K562 (cell line): ENCODE measurements around the gene PCID2. TPM values are rescaled to one million over a fixed set of nuclear protein-coding genes. Genes with fewer than 3 reads are reported as not detected.

Experiments used
- ATAC-seq: fragments of 200-7000 bp; cut with Tn5 transposase; 3 replicates; pipeline ENCODE4 v1.9.1; 2020; ENCODE audit warnings: moderate library complexity
- BruUV-seq: library from RNA; stranded (reverse); fragments of 400-500 nt; replicated peaks from 2 replicates; lab custom pipeline; 2021; lab: Mats Ljungman, UMichigan
- CTCF ChIA-PET: fragments of 300-600 bp; formaldehyde crosslinking; extraction: SDS; loops from one replicate; lab custom pipeline; 2021; ENCODE audit warnings: low intra/inter-chr PET ratio; lab: Yijun Ruan, JAX
- POLR2A ChIA-PET: fragments of 300-600, 350-650 bp; sonication (Branson Sonifier 250); formaldehyde crosslinking; extraction: SDS; loops from one replicate; lab custom pipeline; 2021; ENCODE audit warnings: antibody characterized with exemption, inconsistent platforms; lab: Yijun Ruan, JAX
- DNase-seq, 4 experiments: peaks; one replicate each; pipeline versions ENCODE4 v3.0.0 to v3.0.0-alpha.2; 2011 to 2018; ENCODE audit warnings: low spot score in 3 of 4, mixed read lengths in 3 of 4; ENCODE audit errors: extremely low read depth in 1 of 4
- FAIRE-seq: peaks from 2 replicates; lab custom pipeline; 2011; peaks lifted over from hg19 to GRCh38; lab: Jason Lieb, UNC
- H2AFZ ChIP-seq: 2 replicates; pipeline ENCODE4 v1.6.0; 2011; ENCODE audit warnings: low read depth, low read length, control low read depth, inconsistent platforms
- H3K27ac ChIP-seq: fragments of 200-600 bp; 3 replicates; pipeline ENCODE4 v1.8.0; 2011; ENCODE audit warnings: low read depth, mild to moderate bottlenecking, control low read depth, inconsistent platforms, low read length, moderate library complexity, mixed read lengths; ENCODE audit errors: extremely low read depth
- H3K27me3 ChIP-seq, 2 experiments: fragments of 300-600 bp in 1 of 2; 2 replicates in 1 of 2; 3 replicates in 1 of 2; pipeline versions ENCODE4 v1.6.0 to v1.8.0; 2011; ENCODE audit warnings: inconsistent platforms in 2 of 2, low read length in 2 of 2, mild to moderate bottlenecking in 1 of 2, mixed read lengths in 1 of 2, moderate library complexity in 1 of 2; ENCODE audit not compliant: control insufficient read depth in 2 of 2, insufficient read depth in 2 of 2
- H3K36me3 ChIP-seq: fragments of 300-600 bp; 3 replicates; pipeline ENCODE4 v1.8.0; 2011; ENCODE audit warnings: mild to moderate bottlenecking, low read length, inconsistent platforms; ENCODE audit not compliant: control insufficient read depth, insufficient read depth
- H3K4me1 ChIP-seq, 2 experiments: fragments of 200-600 bp in 1 of 2; replicated peaks in 1 of 2; 2 replicates in 1 of 2; 3 replicates in 1 of 2; pipeline versions ENCODE4 v1.5.1 to v1.8.0; 2011; ENCODE audit warnings: inconsistent platforms in 2 of 2, low read length in 2 of 2, mild to moderate bottlenecking in 1 of 2, mixed read lengths in 1 of 2, moderate library complexity in 1 of 2; ENCODE audit not compliant: control insufficient read depth in 2 of 2, insufficient read depth in 2 of 2
- H3K4me2 ChIP-seq: 2 replicates; pipeline ENCODE4 v1.6.1; 2011; ENCODE audit warnings: low read length, control low read depth, inconsistent platforms, mixed read lengths; ENCODE audit not compliant: insufficient read depth
- H3K4me3 ChIP-seq: fragments of 200-600 bp; sonication (generic), shearing (Covaris generic); 2 replicates; pipeline ENCODE4 v1.5.1; 2016; ENCODE audit warnings: control low read depth, inconsistent platforms
- H3K79me2 ChIP-seq: fragments of 200-600 bp; 3 replicates; pipeline ENCODE4 v1.8.0; 2011; ENCODE audit warnings: low read length, inconsistent platforms; ENCODE audit not compliant: control insufficient read depth, insufficient read depth
- H3K9ac ChIP-seq, 2 experiments: 2 replicates each; pipeline versions ENCODE4 v1.6.0 to v1.6.1; 2011; ENCODE audit warnings: low read depth in 2 of 2, low read length in 2 of 2, control low read depth in 1 of 2, inconsistent platforms in 1 of 2, mild to moderate bottlenecking in 1 of 2, mixed read lengths in 1 of 2; ENCODE audit not compliant: insufficient read depth in 1 of 2
- H3K9me1 ChIP-seq: one replicate; pipeline ENCODE4 v1.6.0; 2011; ENCODE audit warnings: inconsistent platforms, mild to moderate bottlenecking, low read length, moderate library complexity; ENCODE audit not compliant: control insufficient read depth, insufficient read depth
- H3K9me3 ChIP-seq: replicated peaks from 2 replicates; pipeline ENCODE4 v1.5.1; 2011; ENCODE audit warnings: low read depth, low read length, inconsistent platforms; ENCODE audit not compliant: control insufficient read depth, insufficient read depth
- H4K20me1 ChIP-seq: replicated peaks from 2 replicates; pipeline ENCODE4 v1.6.1; 2011; ENCODE audit warnings: low read length, inconsistent platforms, mixed read lengths; ENCODE audit not compliant: control insufficient read depth, insufficient read depth
- ESRRA ChIP-seq: fragments of 450-650 bp; IDR thresholded peaks from 2 replicates; pipeline ENCODE4 v1.6.1; 2014; ENCODE audit warnings: low read depth, mild to moderate bottlenecking, moderate library complexity, borderline replicate concordance
- HOMEZ ChIP-seq: fragments of 250-450 bp; sonication (Bioruptor Pico); IDR thresholded peaks from 2 replicates; pipeline ENCODE4 v1.4.0; 2020; ENCODE audit warnings: mild to moderate bottlenecking, moderate library complexity
- MAFG ChIP-seq: fragments of 450-650 bp; conservative IDR thresholded peaks from 2 replicates; pipeline ENCODE4 v1.6.1; 2016; ENCODE audit warnings: missing genetic modification characterization, missing compliant biosample characterization
- NR2C2 ChIP-seq, 2 experiments: fragments of 200-800 bp in 1 of 2; sonication (Bioruptor generic) in 1 of 2; sonication (generic) in 1 of 2; formaldehyde crosslinking in 1 of 2; IDR thresholded peaks; 2 replicates each; pipeline versions ENCODE4 v1.6.1 to v1.8.0; 2016 to 2022; ENCODE audit warnings: mild to moderate bottlenecking in 1 of 2, missing compliant biosample characterization in 1 of 2, missing genetic modification characterization in 1 of 2, missing genetic modification reagents in 1 of 2
- POLR2G ChIP-seq: fragments of 200-400 bp; formaldehyde crosslinking; IDR thresholded peaks from 2 replicates; pipeline ENCODE4 v1.6.1; 2017; ENCODE audit warnings: low read depth, mild to moderate bottlenecking, antibody characterized with exemption, low read length, moderate library complexity
- RBFOX2 ChIP-seq: fragments of 200-400 bp; formaldehyde crosslinking; IDR thresholded peaks from 2 replicates; pipeline ENCODE4 v1.6.1; 2017; ENCODE audit warnings: low read depth, mild to moderate bottlenecking, low read length, moderate library complexity
- ZBTB33 ChIP-seq: sonication (generic); formaldehyde crosslinking; IDR thresholded peaks from 2 replicates; pipeline ENCODE4 v1.8.1; 2023; ENCODE audit warnings: mild to moderate bottlenecking, missing genetic modification reagents
- ZBTB7A ChIP-seq: IDR thresholded peaks from 2 replicates; pipeline ENCODE4 v1.6.1; 2011; ENCODE audit warnings: low read depth, mild to moderate bottlenecking, low read length, moderate library complexity, borderline replicate concordance; ENCODE audit not compliant: control insufficient read depth
- WGBS: fragments of 100-300 bp; shearing (Covaris generic); methylation state at CpG from one replicate; pipeline ENCODE4 v1.1.6; 2016; ENCODE audit warnings: low coverage, mixed read lengths; ENCODE audit not compliant: insufficient coverage; ENCODE audit errors: missing lambda C conversion rate; 5-methylcytosine and 5-hydroxymethylcytosine counted together
- in situ Hi-C: fragments of 300-500 bp; cut with MboI; formaldehyde crosslinking; loops from 4 replicates; pipeline ENCODE4 v1.15.0; 2018; ENCODE audit warnings: inconsistent platforms, mixed read lengths
- intact Hi-C: fragments of 100-400 bp; cut with micrococcal nuclease; formaldehyde crosslinking; loops from 2 replicates; pipeline ENCODE4 v1.14.2; 2022
- polyA plus RNA-seq, 8 experiments: library from polyadenylated mRNA; depleted of rRNA in 4 of 8; stranded (reverse) in 5 of 8; unstranded in 3 of 8; fragments of >200 nt; fragmentation: Nextera tagmentation in 2 of 8; fragmentation: Illumina TruSeq in 1 of 8; extraction: Ambion mirVana in 2 of 8; extraction: Trizol in 1 of 8; gene quantifications; 2 replicates each; pipeline versions ENCODE4 v1.2.1 to v1.2.3, GENCODE V29; 2011 to 2014; ENCODE audit warnings: inconsistent platforms in 1 of 8, missing spikeins in 1 of 8
- total RNA-seq, 7 experiments: library from RNA; depleted of rRNA in 6 of 7; stranded (reverse); fragments of >200 nt in 6 of 7; fragmentation: Illumina TruSeq in 2 of 7; extraction: Trizol in 2 of 7; gene quantifications; 2 replicates each; pipeline versions ENCODE4 v1.2.1 to v1.2.3, GENCODE V29; 2011 to 2021; ENCODE audit warnings: low replicate concordance in 1 of 7
- TF ChIP-seq, protein P1 (sequence below): fragments of 250-450 bp; sonication (Bioruptor Pico); IDR thresholded peaks from 2 replicates; pipeline ENCODE4 v1.5.0; 2021
- TF ChIP-seq, protein P2 (sequence below): fragments of 450-650 bp; IDR thresholded peaks from 2 replicates; pipeline ENCODE4 v1.6.1; 2017; ENCODE audit warnings: antibody characterized with exemption, mild to moderate bottlenecking

PCID2 gene
- total and polyA plus RNA-seq, 9 of the 15 experiments (the other 6 are each of a cell fraction or from before 2014, with no cell fraction given), result 39.6 to 117 (median 59.6) TPM

DNA sequence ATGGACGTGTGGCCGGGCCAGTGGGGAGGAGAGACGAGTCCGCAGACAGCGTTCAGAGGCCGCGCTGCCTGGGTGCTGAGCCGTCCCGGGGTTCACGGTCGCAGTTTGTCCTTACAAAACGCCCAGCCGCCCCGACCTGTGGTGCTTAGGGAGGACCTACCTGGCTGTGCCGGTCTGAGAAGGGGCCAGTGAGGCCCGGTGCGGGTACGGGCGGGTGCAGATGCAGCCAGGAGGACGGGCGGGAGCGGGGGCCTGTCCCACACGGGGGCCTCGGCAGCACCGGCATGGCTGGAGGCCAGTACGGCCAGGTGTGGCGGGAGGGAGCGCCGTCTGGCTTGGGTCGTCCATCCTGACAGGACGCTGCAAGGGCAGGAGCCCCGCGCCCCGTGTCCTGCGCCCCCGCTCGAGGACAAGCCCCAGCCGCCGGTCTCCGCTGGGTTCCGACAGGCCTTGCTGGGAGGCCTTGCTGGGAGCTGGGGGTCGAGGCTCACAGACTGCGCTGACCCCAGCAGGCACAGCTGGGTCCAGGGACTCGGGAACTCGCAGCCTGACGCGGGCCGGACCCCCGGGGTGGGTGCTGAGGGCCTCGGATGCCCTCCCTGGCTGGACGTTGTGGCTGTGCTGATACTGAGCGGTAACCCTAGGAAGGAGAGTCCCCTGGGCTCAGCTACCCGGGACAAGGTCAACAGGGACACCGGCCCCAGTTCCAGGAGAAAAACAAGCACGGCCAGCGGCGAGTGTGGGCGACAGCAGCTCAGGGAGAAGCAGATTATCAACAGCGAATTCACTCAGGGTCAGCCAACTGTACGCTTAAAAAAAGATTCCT is 55.3 kb downstream of the PCID2 start:
- Histone ChIP-seq H3K4me2 (peak overlapping the region; percentile 71), H3K27ac (peak overlapping the region; percentile 81), H3K27me3 (peaks cover 0 to 9% of the 10 kb centered on the region in 2 experiments; a peak in 2 of 5 replicates), H2AFZ (peak overlapping the region; percentile 66), H3K4me3 (peak overlapping the region; percentile 17; the same call in 1 of the 2 replicates), H3K36me3 (no peaks in the 10 kb centered on the region), H3K9me1 (no peaks in the 10 kb centered on the region), H3K79me2 (no peaks in the 10 kb centered on the region), H3K9ac (peak overlapping the region; percentile 74 to 92), H3K4me1 (peaks cover 19 to 25% of the 10 kb centered on the region in 2 experiments; a peak in 4 of 5 replicates), H4K20me1 (no peaks in the 10 kb centered on the region), H3K9me3 (no peaks in the 10 kb centered on the region; the same call in 1 of the 2 replicates)
- in situ Hi-C loops (no loop called here), intact Hi-C loops (no loop called here)
- DNase-seq (peak; percentile 28 to 44 (median 34)), ATAC-seq (peak; percentile 64), FAIRE-seq (no peak)
- ChIA-PET CTCF (no interaction called here), POLR2A (no interaction called here)
- 32% methylated on average over 16 of the region's 60 CpGs for WGBS
- TSS peak; percentile 99 for BruUV-seq
- TF ChIP-seq POLR2G, result peak; percentile 59
- no peak for TF ChIP-seq HOMEZ (CRISPR knock-in tag)
- no peak for TF ChIP-seq MAFG (tag)
- TF ChIP-seq NR2C2 (CRISPR knock-in tag; IDR thresholded peaks at IDR 0.05), result no peak
- TF ChIP-seq NR2C2 (tag; IDR thresholded peaks at IDR 0.05), result no peak
- peak; percentile 60; the same call in 1 of the 2 replicates for TF ChIP-seq RBFOX2
- TF ChIP-seq, protein P1, sequence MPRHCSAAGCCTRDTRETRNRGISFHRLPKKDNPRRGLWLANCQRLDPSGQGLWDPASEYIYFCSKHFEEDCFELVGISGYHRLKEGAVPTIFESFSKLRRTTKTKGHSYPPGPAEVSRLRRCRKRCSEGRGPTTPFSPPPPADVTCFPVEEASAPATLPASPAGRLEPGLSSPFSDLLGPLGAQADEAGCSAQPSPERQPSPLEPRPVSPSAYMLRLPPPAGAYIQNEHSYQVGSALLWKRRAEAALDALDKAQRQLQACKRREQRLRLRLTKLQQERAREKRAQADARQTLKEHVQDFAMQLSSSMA (CRISPR knock-in tag), result no peak
- TF ChIP-seq, protein P2, sequence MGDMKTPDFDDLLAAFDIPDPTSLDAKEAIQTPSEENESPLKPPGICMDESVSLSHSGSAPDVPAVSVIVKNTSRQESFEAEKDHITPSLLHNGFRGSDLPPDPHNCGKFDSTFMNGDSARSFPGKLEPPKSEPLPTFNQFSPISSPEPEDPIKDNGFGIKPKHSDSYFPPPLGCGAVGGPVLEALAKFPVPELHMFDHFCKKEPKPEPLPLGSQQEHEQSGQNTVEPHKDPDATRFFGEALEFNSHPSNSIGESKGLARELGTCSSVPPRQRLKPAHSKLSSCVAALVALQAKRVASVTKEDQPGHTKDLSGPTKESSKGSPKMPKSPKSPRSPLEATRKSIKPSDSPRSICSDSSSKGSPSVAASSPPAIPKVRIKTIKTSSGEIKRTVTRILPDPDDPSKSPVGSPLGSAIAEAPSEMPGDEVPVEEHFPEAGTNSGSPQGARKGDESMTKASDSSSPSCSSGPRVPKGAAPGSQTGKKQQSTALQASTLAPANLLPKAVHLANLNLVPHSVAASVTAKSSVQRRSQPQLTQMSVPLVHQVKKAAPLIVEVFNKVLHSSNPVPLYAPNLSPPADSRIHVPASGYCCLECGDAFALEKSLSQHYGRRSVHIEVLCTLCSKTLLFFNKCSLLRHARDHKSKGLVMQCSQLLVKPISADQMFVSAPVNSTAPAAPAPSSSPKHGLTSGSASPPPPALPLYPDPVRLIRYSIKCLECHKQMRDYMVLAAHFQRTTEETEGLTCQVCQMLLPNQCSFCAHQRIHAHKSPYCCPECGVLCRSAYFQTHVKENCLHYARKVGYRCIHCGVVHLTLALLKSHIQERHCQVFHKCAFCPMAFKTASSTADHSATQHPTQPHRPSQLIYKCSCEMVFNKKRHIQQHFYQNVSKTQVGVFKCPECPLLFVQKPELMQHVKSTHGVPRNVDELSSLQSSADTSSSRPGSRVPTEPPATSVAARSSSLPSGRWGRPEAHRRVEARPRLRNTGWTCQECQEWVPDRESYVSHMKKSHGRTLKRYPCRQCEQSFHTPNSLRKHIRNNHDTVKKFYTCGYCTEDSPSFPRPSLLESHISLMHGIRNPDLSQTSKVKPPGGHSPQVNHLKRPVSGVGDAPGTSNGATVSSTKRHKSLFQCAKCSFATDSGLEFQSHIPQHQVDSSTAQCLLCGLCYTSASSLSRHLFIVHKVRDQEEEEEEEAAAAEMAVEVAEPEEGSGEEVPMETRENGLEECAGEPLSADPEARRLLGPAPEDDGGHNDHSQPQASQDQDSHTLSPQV, result 0 out of 2 replicates have a peak, but pooled peaks have one; percentile 17
- TF ChIP-seq ESRRA, result peak; percentile 65
- TF ChIP-seq ZBTB7A, result peak; percentile 37; the same call in 1 of the 2 replicates
- peak; percentile 82 for TF ChIP-seq ZBTB33 (CRISPR knock-in tag)
